Activated CD8-positive, alpha-beta T cell treated with anti-CD3 and anti-CD28 coated beads, Interleukin-2, amount 10 ng/mL, durations not matched to agents 7 days and 5 days (primary cell): Measurements from ENCODE around the gene MCF2L2. TPM values are rescaled to one million over a fixed set of nuclear protein-coding genes. Genes with fewer than 3 reads are reported as not detected.

ENCODE experiments used
- total RNA-seq, 2 experiments: library from RNA; stranded (reverse); gene quantifications; one replicate each; pipeline ENCODE4 v1.2.3, GENCODE V29; 2021

The MCF2L2 gene
- total RNA-seq, 2 experiments from 2014 or later: 7.2 to 7.5 TPM

Other genes with a start within 250 kb of the MCF2L2 start
- 1 to 10 TPM in 1 of 2 experiments, under 1 TPM in 1; 0.86 to 1.4 TPM for gene B3GNT5, start 175.4 kb downstream of the MCF2L2 start, total RNA-seq
- 10 to 100 TPM; 27.4 to 27.8 TPM for gene KLHL6, start 127.1 kb upstream of the MCF2L2 start, total RNA-seq
- 1 to 10 TPM; 8.0 to 9.2 TPM for gene KLHL24, start 207.0 kb upstream of the MCF2L2 start, total RNA-seq